Adipocyte (in vitro differentiated cells): Measurements from ENCODE around the gene PRLHR.
A peak's percentile ranks its signal among the peaks of the same experiment; 100 is the strongest.

Experiments
- DNase-seq: peaks from one replicate; pipeline ENCODE4 v3.0.0-alpha.2; 2015; ENCODE audit warnings: low read depth
- H3K27me3 ChIP-seq: replicated peaks from 2 replicates; pipeline ENCODE4 v1.7.0; 2013; ENCODE audit warnings: mild to moderate bottlenecking, low read length, moderate library complexity; ENCODE audit not compliant: control insufficient read depth, insufficient read depth
- H3K36me3 ChIP-seq: 2 replicates; pipeline ENCODE4 v1.7.0; 2013; ENCODE audit warnings: low read length, mild to moderate bottlenecking, moderate library complexity; ENCODE audit not compliant: control insufficient read depth, insufficient read depth, severe bottlenecking
- H3K4me1 ChIP-seq: 2 replicates; pipeline ENCODE4 v1.7.0; 2013; ENCODE audit warnings: mild to moderate bottlenecking, low read length, moderate library complexity; ENCODE audit not compliant: control insufficient read depth, insufficient read depth
- H3K4me3 ChIP-seq: 2 replicates; pipeline ENCODE4 v1.7.0; 2013; ENCODE audit warnings: mild to moderate bottlenecking, low read length, moderate library complexity
- H3K9ac ChIP-seq: 2 replicates; pipeline ENCODE4 v1.7.0; 2013; ENCODE audit warnings: mild to moderate bottlenecking, low read length, moderate library complexity
- H3K9me3 ChIP-seq: 2 replicates; pipeline ENCODE4 v1.7.0; 2013; ENCODE audit warnings: mild to moderate bottlenecking, low read length, moderate library complexity; ENCODE audit not compliant: control insufficient read depth

The PRLHR gene

GRCh38 chr10:118569882-118570252, 25.6 kb downstream of the PRLHR start:
- H3K4me1 ChIP-seq = peaks cover 43% of the 10 kb centered on the region
- H3K9ac ChIP-seq = no peak overlapping the region
- no peak for DNase-seq
- no peaks in the 10 kb centered on the region for H3K36me3 ChIP-seq
- H3K27me3 ChIP-seq = no peaks in the 10 kb centered on the region
- H3K4me3 ChIP-seq = no peak overlapping the region
- H3K9me3 ChIP-seq = no peaks in the 10 kb centered on the region

GRCh38 chr10:118569241-118569881, 26.1 kb downstream of the PRLHR start:
- Histone ChIP-seq H3K36me3 (no peaks in the 10 kb centered on the region), H3K27me3 (no peaks in the 10 kb centered on the region), H3K4me1 (peaks cover 43% of the 10 kb centered on the region), H3K9ac (peak overlapping the region; percentile 76), H3K4me3 (no peak overlapping the region), H3K9me3 (no peaks in the 10 kb centered on the region)
- DNase-seq = no peak

- H3K4me1 ChIP-seq = peaks cover 43% of the 10 kb centered on the region
- peaks cover 2% of the 10 kb centered on the region for H3K27me3 ChIP-seq
- no peaks in the 10 kb centered on the region for H3K36me3 ChIP-seq
- peak overlapping the region; percentile 76 for H3K9ac ChIP-seq
- H3K4me3 ChIP-seq = peak overlapping the region; percentile 67
- peak; percentile 89 for DNase-seq
- no peaks in the 10 kb centered on the region for H3K9me3 ChIP-seq
Observed at GRCh38 chr10:118568327-118568848, 27.1 kb downstream of the PRLHR start.

GRCh38 chr10:118567701-118568248, 27.7 kb downstream of the PRLHR start:
- H3K36me3 ChIP-seq = no peaks in the 10 kb centered on the region
- no peak overlapping the region for H3K4me3 ChIP-seq
- peaks cover 3% of the 10 kb centered on the region for H3K27me3 ChIP-seq
- peaks cover under 1% of the 10 kb centered on the region for H3K9me3 ChIP-seq
- no peak overlapping the region for H3K9ac ChIP-seq
- no peak for DNase-seq
- H3K4me1 ChIP-seq = peaks cover 43% of the 10 kb centered on the region

GRCh38 chr10:118566911-118567310, 28.5 kb downstream of the PRLHR start:
- no peaks in the 10 kb centered on the region for H3K36me3 ChIP-seq
- peaks cover 40% of the 10 kb centered on the region for H3K4me1 ChIP-seq
- no peak for DNase-seq
- H3K4me3 ChIP-seq = no peak overlapping the region
- H3K9ac ChIP-seq = no peak overlapping the region
- H3K9me3 ChIP-seq = peaks cover 9% of the 10 kb centered on the region
- peaks cover 3% of the 10 kb centered on the region for H3K27me3 ChIP-seq

- Histone ChIP-seq H3K4me1 (peaks cover 25% of the 10 kb centered on the region), H3K27me3 (peaks cover 3% of the 10 kb centered on the region), H3K9me3 (peaks cover 15% of the 10 kb centered on the region), H3K36me3 (no peaks in the 10 kb centered on the region), H3K4me3 (no peak overlapping the region), H3K9ac (no peak overlapping the region)
- DNase-seq = no peak
Observed at GRCh38 chr10:118565301-118566075, 30.0 kb downstream of the PRLHR start.

- Histone ChIP-seq H3K36me3 (no peaks in the 10 kb centered on the region), H3K27me3 (peaks cover 3% of the 10 kb centered on the region), H3K4me3 (no peak overlapping the region), H3K9ac (no peak overlapping the region), H3K4me1 (peaks cover 17% of the 10 kb centered on the region), H3K9me3 (peaks cover 20% of the 10 kb centered on the region)
- peak; percentile 46 for DNase-seq
Observed at GRCh38 chr10:118564652-118565051, 30.8 kb downstream of the PRLHR start.

GRCh38 chr10:118564114-118564513, 31.3 kb downstream of the PRLHR start:
- DNase-seq = no peak
- H3K4me3 ChIP-seq = no peak overlapping the region
- no peaks in the 10 kb centered on the region for H3K36me3 ChIP-seq
- peaks cover 20% of the 10 kb centered on the region for H3K9me3 ChIP-seq
- peaks cover 3% of the 10 kb centered on the region for H3K27me3 ChIP-seq
- peaks cover 12% of the 10 kb centered on the region for H3K4me1 ChIP-seq
- H3K9ac ChIP-seq = no peak overlapping the region

GRCh38 chr10:118563373-118563890, 32.0 kb downstream of the PRLHR start:
- H3K4me3 ChIP-seq = no peak overlapping the region
- H3K4me1 ChIP-seq = peaks cover 5% of the 10 kb centered on the region
- no peak for DNase-seq
- peaks cover 20% of the 10 kb centered on the region for H3K9me3 ChIP-seq
- H3K9ac ChIP-seq = no peak overlapping the region
- peaks cover 3% of the 10 kb centered on the region for H3K27me3 ChIP-seq
- H3K36me3 ChIP-seq = no peaks in the 10 kb centered on the region

GRCh38 chr10:118562851-118563250, 32.6 kb downstream of the PRLHR start:
- H3K36me3 ChIP-seq = no peaks in the 10 kb centered on the region
- no peak overlapping the region for H3K4me3 ChIP-seq
- no peak for DNase-seq
- peaks cover 3% of the 10 kb centered on the region for H3K27me3 ChIP-seq
- H3K4me1 ChIP-seq = peaks cover 4% of the 10 kb centered on the region
- H3K9ac ChIP-seq = no peak overlapping the region
- peaks cover 20% of the 10 kb centered on the region for H3K9me3 ChIP-seq

GRCh38 chr10:118557946-118558345, 37.5 kb downstream of the PRLHR start:
- DNase-seq = no peak
- Histone ChIP-seq H3K4me1 (no peaks in the 10 kb centered on the region), H3K27me3 (peaks cover 5% of the 10 kb centered on the region), H3K9me3 (peaks cover 20% of the 10 kb centered on the region), H3K4me3 (no peak overlapping the region), H3K36me3 (no peaks in the 10 kb centered on the region), H3K9ac (no peak overlapping the region)
